HG03575 (cell line): ENCODE measurements around the gene CIART.

ENCODE experiments used
- ATAC-seq: cut with Tn5 transposase; IDR thresholded peaks from one replicate; pipeline ENCODE4 v1.9.1; 2021; ENCODE audit not compliant: unreplicated experiment, insufficient number of reproducible peaks, low FRiP score; ENCODE audit errors: extremely low read depth

Gene CIART

DNA sequence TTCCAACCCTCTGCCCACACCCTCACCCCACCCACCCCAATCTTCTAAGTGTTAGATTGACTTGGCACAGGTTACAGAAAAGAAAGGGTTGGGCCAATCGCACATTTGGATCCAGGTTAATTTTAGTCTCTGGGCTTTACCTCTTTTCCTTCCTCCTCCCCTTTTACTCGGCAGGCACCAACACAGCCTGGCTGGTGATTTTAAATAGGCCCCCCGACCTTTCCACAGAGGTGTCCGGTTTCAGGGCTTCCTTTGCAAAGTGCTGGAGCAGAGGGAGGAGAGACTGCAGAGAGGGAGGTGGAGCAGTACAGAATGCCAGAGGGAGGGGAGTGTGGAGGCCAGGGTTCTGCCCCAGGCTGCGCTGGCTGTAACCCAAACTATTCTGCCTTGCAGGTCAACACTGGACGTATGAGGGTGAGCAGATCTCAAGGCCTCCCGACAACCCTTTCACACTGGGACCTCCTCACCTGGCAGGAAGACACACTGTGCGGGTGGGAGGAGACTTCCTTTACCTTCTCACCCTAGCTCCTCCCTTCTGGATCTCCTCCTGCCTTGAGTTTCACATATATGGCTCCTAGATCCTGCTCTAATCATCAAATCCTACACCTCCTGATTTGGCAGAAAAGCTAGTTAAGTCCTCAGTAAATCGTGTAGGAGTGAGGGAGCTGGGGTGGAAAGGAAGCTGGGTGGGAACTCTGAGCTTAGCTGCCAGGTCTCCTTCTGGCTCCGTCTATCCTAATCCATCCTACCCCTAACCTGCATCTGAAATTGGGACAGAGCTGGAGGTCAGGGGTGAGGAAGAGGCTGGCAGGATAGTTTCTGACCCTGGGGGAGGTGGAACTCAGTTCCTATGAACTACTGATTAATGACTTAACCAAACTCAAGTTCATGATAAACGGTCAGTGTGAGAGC is 22.3 kb upstream of the CIART start:
- ATAC-seq = no peak

DNA sequence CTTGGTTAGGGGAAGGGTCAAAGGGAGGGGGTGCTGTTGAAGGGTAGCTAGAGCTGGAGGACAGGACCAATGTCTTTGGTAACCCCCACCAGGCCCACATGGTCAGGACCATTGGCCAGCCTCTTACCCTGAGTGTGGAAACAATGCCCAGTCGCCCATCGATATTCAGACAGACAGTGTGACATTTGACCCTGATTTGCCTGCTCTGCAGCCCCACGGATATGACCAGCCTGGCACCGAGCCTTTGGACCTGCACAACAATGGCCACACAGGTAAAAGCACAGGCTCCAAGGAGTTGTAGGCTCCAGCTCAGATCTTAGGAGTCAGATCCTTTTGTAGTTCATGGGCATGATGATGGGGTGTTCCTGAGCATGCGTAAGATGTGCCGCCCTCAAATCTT is 21.0 kb upstream of the CIART start:
- ATAC-seq = no peak

DNA sequence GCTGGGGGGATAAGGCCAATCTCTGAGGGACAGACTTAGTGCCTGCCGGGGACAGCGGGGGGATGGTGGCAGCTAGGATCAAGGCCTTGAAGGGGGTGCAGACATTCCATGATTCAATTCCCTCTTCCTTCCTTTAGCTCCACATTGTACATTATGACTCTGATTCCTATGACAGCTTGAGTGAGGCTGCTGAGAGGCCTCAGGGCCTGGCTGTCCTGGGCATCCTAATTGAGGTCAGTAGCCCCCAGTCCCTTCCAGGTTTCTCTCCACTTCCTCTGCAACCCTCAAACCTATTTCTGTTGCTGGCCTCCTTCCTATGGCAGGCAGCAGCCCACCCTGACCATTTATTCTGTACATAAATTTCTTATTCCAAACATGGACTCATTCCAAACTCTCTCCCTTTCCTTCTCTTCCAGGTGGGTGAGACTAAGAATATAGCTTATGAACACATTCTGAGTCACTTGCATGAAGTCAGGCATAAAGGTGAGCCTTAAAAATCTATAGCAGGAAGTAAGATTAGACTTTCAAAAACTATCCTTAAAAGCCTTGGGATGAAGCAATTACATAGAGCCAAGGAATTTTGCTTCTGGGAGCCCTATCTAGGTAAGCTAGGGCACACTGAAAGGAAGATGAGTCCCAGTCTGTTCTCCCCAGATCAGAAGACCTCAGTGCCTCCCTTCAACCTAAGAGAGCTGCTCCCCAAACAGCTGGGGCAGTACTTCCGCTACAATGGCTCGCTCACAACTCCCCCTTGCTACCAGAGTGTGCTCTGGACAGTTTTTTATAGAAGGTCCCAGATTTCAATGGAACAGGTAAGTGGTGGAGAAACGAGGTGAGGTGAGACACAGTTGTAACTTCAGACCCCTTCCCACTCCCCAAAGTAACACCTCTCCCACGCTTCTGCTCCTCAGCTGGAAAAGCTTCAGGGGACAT is 19.7 kb upstream of the CIART start:
- no peak for ATAC-seq

DNA sequence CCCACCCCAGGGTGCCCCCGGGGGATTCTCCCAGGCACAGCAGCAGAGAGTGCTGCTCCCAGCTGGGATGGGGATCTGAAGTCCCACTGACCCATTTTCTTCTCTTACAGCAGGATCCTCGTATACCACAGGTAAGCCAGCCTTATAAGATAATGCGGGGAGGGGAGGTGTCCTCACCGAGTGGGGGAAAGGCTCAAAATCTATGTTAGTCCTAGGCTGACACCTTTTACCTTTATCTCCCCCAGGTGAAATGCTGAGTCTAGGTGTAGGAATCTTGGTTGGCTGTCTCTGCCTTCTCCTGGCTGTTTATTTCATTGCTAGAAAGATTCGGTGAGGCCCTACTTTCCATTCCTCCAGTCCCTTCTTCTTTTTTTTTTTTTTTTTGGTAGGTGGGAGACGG is 18.8 kb upstream of the CIART start:
- no peak for ATAC-seq

DNA sequence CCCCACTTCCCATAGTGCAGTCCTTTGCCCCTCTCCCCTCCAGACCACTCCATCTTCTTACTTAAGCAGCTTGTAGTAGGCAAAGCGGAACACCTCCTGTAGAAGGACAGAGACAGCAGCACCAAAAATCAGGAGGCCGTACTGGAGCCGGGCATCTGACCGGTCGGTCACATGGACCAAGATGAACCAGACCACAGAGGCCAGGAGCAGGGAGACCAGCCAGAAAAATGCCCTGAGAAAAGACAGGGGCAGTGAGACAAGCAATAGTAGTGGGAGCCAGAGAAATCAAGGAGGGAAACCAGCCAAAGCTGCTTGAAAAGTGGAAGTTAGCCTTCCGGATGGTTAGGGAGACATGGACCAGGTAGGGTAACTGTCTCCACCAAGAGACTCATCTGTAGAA is 14.5 kb upstream of the CIART start:
- no peak for ATAC-seq

DNA sequence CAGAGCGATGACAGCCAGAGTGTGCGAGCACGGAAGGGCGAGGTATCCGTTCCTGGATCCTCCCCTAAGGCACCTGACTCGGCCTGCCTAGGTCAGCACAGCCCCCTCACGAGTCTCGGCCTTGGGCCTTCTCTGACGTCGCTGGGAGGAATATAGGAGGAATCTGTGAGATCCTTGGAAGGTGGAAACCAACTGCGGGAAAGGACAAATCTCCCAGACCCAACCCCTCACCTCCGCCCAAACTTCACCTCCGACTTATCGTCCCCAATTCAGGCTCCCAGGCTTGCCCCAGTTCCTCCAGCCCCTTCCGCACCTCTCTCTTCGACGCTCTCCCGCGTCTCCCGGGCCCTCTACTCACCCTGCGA is 14.0 kb upstream of the CIART start:
- ATAC-seq = no peak

DNA sequence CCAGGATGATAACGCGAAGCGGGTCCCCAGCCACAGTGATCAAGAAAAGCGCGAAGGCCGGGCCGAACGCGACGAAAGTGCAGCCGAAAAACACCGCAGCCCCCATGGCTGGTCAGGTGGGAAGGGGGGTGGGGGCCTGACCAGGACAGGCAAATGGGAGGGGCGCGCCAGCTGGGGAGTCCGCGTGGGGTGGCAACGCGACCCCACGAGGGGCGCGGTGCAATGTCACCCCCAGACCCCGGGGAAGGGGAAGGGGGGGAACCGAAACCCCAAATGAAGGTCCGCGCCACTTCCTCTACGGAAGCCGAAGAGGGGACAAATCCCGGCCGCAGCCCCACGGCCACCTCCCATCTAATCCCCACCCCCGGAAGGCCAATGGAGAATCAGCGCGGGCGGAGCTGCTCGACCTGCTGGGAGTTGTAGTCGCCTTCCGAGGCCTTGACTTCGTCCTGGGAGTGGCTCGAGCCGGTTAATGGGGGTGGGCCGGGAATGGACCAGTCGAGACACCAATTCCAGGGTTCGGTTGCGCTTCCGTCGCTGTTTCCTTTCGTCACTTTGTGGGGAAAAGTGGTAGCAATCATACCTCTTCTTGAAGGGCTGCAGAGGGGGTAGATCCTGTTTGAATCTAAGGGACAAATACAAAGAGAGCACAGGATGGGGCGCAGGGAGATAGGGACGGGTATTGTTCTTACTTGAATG is 13.5 kb upstream of the CIART start, which contains the start of gene APH1A:
TSS of gene APH1A (minus strand) at position 312 of the 699 bp plus-strand sequence. CDS start at position 106, 206 bp downstream.
- no peak for ATAC-seq

DNA sequence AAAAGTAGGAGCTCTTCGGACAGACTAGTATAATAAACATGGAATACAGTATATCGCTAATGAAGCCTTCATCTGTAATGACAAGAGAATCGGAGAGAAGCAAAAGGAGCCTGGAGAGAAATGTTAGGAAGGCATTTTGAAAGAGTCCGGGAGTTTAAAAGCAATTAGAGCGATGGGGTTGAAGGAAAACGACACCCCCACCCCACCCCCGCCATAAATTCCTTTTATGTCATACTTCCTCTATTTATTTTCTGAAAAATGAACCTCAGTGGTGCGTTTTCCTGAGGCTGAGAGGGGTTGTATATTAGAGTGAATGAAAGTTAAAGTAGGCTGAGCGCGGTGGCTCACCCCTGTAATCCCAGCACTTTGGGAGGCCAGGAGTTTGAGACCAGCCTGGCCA is 12.9 kb upstream of the CIART start:
- ATAC-seq = no peak

DNA sequence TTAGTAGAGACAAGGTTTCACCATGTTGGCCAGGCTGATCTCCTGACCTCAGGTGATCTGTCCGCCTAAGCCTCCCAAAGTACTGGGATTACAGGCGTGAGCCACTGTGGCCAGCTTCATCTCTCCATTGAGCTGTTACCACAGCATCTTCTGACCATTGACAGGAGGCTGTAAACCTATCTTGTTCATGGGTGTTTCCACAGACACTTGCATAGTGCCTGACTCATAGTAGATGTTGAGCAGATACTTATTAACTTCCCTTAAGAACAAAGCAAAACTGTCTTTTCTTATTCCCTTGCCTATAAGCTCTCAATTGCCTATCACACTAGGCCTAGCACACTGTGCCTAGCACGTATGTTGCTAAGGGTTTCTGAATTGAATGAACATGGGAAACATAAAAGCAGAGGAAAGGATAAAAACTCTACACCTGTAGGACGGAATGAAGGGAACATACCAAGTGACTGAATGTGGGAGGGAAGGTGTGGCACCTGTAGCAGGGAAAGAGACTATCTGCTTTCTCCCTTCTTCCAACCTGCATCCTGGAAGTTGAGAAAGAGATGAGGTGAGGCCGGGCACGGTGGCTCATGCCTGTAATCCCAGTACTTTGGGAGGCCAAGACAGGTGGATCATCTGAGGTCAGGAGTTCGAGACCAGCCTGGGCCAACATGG is 10.9 kb upstream of the CIART start:
- ATAC-seq = no peak

DNA sequence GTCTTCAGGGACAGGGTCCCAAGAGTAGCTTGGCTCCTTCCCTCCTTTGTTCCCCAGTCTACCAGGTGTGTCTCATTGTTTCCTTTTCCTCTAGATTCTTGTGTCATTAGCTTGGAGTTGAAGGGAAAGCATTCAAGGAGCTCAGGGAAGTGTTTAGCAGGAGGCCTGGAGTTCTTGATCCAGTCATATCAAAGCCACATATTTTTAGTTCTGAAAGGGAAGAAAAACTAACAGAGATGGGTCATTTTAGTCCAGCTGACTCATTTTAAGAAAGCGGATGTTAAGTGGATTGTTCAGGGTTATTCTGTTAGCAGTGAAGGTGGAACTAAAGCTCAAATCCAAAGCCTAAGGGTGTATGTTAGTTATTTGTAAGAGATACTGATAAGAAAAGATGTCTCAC is 9.0 kb upstream of the CIART start:
- ATAC-seq = no peak

DNA sequence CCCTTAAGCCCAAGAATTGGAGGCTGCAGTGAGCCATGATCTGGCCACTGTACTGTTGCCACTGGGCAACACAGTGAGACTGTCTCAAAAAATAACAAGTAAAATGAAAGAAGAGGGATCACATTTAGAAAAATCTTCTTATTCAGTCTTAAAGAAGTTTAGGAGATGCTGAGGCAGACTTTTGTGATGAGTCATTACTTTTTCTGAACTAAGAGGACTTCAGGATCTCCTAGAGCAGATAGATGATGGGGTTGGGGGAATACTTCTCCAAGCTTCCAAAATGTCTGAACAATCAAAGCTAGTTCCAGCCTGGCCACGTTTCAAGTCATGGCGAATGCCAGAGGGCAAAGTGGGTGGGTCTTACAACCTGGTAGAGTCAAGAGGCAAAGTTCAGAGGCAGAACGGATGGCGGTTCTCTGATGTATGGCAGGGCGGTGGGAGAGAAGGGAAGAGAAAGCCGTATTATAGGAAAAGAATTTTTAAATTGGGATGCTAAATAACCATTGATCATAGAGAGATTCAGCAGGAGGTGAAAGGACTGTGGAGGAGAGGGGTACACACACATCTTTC is 2.1 kb upstream of the CIART start:
- no peak for ATAC-seq

DNA sequence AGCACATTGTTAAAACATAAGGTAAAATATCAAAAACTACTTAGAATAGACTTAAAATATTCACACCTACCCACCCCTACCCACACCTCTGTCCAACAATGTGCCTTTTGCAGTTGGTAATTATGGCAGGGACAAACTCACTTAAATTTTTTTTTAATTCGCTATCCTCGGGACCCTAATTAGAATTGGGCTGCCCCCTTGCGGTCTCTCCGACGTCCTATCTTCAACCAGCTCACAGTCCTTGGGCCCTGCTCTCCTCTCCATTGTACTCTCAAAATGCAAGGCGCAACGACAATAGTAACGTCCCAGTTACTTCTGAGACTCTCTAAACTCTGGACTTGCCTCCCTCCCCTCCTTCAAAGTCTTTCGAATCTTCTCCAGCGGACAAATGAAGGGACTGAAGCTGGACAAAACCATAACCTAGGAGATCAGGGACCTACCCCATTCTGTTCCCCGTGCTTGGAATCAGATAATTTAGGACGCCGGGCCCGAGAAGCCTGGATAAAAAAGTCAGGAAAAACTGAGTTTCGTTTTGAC is 1.1 kb upstream of the CIART start:
- no peak for ATAC-seq

DNA sequence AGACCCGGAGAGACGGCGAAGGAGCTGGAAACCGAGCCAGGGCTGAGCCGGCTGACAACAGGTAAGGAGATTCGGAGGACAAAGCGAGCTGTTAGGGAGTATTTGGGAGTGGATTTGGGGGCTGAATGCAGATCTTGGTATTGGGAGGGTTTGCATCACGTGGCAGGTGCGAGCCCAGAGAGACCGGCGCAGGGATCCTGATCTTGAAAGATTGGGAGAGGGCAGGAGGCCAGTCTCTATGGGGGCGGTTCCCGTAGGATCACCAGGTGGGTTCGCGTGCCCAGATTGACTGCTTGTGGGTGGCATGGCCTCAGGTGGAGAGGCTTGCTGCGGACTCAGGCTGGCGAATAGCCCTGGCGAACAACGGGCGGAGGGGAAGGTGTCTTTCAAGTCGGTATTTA is 204 bp downstream of the CIART start:
- ATAC-seq = no peak

DNA sequence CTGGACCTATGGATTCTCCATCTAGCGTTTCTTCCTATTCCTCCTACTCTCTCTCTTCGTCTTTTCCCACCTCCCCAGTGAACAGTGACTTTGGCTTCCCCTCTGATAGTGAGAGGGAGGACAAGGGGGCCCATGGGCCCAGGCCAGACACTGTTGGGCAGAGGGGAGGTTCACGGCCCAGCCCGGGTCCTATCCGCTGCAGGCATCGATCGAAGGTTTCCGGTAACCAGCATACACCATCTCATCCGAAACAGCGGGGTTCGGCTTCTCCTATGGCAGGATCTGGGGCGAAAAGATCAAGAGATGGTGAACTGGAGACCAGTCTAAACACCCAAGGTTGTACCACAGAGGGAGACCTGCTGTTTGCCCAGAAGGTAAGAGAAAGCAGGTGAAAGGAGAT is 906 bp downstream of the CIART start:
- ATAC-seq = no peak

DNA sequence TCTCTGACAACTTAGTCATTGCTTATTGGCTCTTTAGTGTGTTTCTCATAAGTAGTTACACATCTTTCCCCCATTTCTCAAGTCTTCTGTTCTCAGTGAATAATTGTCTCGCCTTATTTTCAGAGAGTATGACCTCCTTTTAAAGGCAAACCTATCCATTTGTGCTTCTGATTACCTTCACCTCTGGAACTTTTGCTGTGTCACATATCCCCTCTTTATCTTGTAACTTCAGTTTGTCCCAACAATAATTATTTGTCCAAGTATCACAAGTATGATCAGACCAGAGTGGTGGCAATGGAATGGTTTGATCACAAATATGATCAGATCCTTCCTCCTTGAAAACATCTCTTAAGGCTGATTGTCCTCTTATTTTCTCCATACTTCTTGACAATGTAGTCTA is 6.0 kb downstream of the CIART start:
- no peak for ATAC-seq

DNA sequence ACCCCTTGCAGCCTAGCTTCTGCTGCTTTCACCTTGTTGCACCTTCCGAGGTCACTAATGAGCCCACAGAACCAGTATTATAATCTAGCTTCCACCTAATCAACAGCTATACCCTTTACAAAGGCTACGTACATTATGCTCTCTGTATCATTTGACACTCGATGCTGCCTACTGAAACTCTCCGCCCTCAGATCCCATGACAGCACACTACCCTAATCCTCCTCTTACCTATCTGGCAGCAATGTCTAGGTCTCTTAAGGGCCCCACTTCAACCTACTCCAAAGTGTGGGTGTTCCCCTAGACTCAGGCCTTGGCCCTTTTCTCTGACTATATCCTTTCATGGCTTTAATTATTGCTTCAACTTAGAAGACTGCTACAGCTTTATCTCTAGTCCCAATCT is 6.5 kb downstream of the CIART start:
- ATAC-seq = no peak

DNA sequence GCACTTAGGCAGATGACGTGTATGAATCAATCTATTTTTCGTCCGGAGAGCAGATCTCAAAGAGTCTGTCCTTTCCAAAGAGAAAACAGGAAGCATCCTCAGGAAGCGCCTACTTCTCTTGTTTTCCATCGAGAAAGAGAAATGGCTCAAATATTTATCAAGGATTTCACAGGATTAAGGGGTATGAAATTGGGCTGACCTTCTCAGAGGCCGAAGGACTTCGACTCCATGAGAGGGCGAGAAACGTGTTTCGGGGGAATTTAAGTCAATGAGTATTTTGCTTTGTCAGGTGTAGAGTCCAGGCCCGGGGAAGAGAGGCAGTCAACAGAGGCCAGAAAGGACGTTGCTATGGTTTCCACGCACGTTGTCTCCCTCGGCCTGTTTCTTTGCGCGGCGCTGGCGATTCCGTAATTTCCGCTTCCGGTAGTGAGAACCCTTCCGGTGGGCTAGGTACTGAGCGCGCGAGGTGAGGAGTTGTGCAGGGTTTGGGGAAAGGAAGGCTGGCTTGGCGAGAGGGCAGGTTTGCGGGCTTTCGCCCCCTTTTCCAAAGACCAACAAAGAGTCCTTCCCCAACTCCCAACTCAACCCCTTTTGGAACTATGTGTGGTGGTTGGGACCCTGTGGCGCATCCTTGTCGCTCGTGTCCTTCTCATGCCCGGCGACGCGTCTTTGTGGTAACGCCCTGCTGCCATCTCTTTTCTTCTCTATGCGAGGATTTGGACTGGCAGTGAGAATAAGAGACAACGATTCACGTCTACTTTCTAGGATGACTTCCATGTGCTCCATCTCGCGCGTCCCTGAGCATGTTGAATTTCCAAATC is 11.3 kb downstream of the CIART start, which contains the start of gene MRPS21:
TSS of gene MRPS21 (plus strand) at position 429 of the 821 bp plus-strand sequence. CDS start 506 bp downstream, outside the sequence.
- ATAC-seq = peak; percentile 88
